Left ventricle myocardium inferior (tissue), 1 donor: ENCODE results near the gene TIAM2. TPM values are rescaled to one million over a fixed set of nuclear protein-coding genes. Genes with fewer than 3 reads are reported as not detected.

Experiments
- DNase-seq: peaks from one replicate; pipeline ENCODE4 v3.0.0-alpha.2; 2020
- H3K27ac ChIP-seq: fragments of 200-600 bp; replicated peaks from 2 replicates; pipeline ENCODE4 v1.8.0; 2021
- H3K27me3 ChIP-seq: fragments of 200-600 bp; 2 replicates; pipeline ENCODE4 v1.8.0; 2021; ENCODE audit warnings: low read depth
- H3K36me3 ChIP-seq: fragments of 200-600 bp; 2 replicates; pipeline ENCODE4 v1.8.0; 2021
- H3K4me1 ChIP-seq: fragments of 200-600 bp; 2 replicates; pipeline ENCODE4 v1.8.0; 2021
- H3K4me3 ChIP-seq: fragments of 200-600 bp; 2 replicates; pipeline ENCODE4 v1.8.0; 2021; ENCODE audit warnings: mild to moderate bottlenecking, moderate library complexity
- H3K9me3 ChIP-seq: fragments of 200-600 bp; replicated peaks from 2 replicates; pipeline ENCODE4 v1.8.0; 2021
- CTCF ChIP-seq: fragments of 200-600 bp; IDR thresholded peaks from 2 replicates; pipeline ENCODE4 v1.8.0; 2021; ENCODE audit warnings: antibody characterized with exemption, mild to moderate bottlenecking, borderline replicate concordance
- intact Hi-C: fragments of 100-400 bp; cut with micrococcal nuclease; formaldehyde crosslinking; loops from one replicate; pipeline ENCODE4 v1.11.0; 2022
- total RNA-seq: library from RNA; stranded (reverse); fragmentation: NEBNext Ultra II Directional; extraction: Animal tissue kit (Norgen Biotek cat#: 25700); gene quantifications from one replicate; pipeline ENCODE4 v1.2.1, GENCODE V29; 2021
- donor health status: DM: no; HTN: yes; CAD: no; lungs with severe emphysema.

The TIAM2 gene
- total RNA-seq, 1 donor from 2014 or later: 12.0 TPM

- intact Hi-C loops: no loop called here
- H3K27me3 ChIP-seq: no peaks in the 10 kb centered on the region
- no peaks in the 10 kb centered on the region for H3K4me1 ChIP-seq
- H3K27ac ChIP-seq: no peak overlapping the region
- H3K9me3 ChIP-seq: no peaks in the 10 kb centered on the region
- no peak overlapping the region for H3K4me3 ChIP-seq
- no peak for DNase-seq
- no peaks in the 10 kb centered on the region for H3K36me3 ChIP-seq
- no peak for TF ChIP-seq CTCF
These were observed 201.8 kb downstream of the TIAM2 start for GRCh38 chr6:155196911-155197310.

GRCh38 chr6:155197932-155198331 is 202.8 kb downstream of the TIAM2 start:
- DNase-seq: no peak
- no peaks in the 10 kb centered on the region for H3K36me3 ChIP-seq
- H3K4me1 ChIP-seq: no peaks in the 10 kb centered on the region
- no peak for TF ChIP-seq CTCF
- no peak overlapping the region for H3K27ac ChIP-seq
- H3K4me3 ChIP-seq: no peak overlapping the region
- intact Hi-C loops: no loop called here
- H3K9me3 ChIP-seq: no peaks in the 10 kb centered on the region
- no peaks in the 10 kb centered on the region for H3K27me3 ChIP-seq

- DNase-seq: no peak
- no peaks in the 10 kb centered on the region for H3K4me1 ChIP-seq
- H3K27me3 ChIP-seq: no peaks in the 10 kb centered on the region
- H3K36me3 ChIP-seq: no peaks in the 10 kb centered on the region
- no peaks in the 10 kb centered on the region for H3K9me3 ChIP-seq
- intact Hi-C loops: no loop called here
- H3K27ac ChIP-seq: no peak overlapping the region
- no peak overlapping the region for H3K4me3 ChIP-seq
- TF ChIP-seq CTCF: no peak
These were observed 204.9 kb downstream of the TIAM2 start for GRCh38 chr6:155200012-155200411.

GRCh38 chr6:155201461-155202226 is 206.5 kb downstream of the TIAM2 start:
- H3K27ac ChIP-seq: no peak overlapping the region
- TF ChIP-seq CTCF: no peak
- no peak for DNase-seq
- H3K27me3 ChIP-seq: no peaks in the 10 kb centered on the region
- intact Hi-C loops: no loop called here
- no peak overlapping the region for H3K4me3 ChIP-seq
- no peaks in the 10 kb centered on the region for H3K36me3 ChIP-seq
- H3K9me3 ChIP-seq: no peaks in the 10 kb centered on the region
- H3K4me1 ChIP-seq: no peaks in the 10 kb centered on the region

GRCh38 chr6:155207223-155207622 is 212.1 kb downstream of the TIAM2 start:
- Histone ChIP-seq H3K4me3 (no peak overlapping the region), H3K36me3 (peaks cover 5% of the 10 kb centered on the region), H3K9me3 (no peaks in the 10 kb centered on the region), H3K27me3 (no peaks in the 10 kb centered on the region), H3K4me1 (no peaks in the 10 kb centered on the region), H3K27ac (no peak overlapping the region)
- DNase-seq: no peak
- no peak for TF ChIP-seq CTCF
- intact Hi-C loops: no loop called here
